SK-N-MC (cell line): ENCODE measurements around the gene SHISAL1.
A peak's percentile ranks its signal among the peaks of the same experiment; 100 is the strongest.

Source experiments
- DNase-seq: peaks from one replicate; pipeline ENCODE4 v3.0.0-alpha.2; 2011; ENCODE audit warnings: low read depth, low spot score
- H3K27ac ChIP-seq: fragments of 200-600 bp; sonication (generic); 2 replicates; pipeline ENCODE4 v1.5.1; 2016; ENCODE audit warnings: mixed run types
- H3K36me3 ChIP-seq: fragments of 200-600 bp; sonication (generic); 2 replicates; pipeline ENCODE4 v1.6.1; 2017; ENCODE audit warnings: antibody characterized with exemption, low read length, mixed read lengths; ENCODE audit not compliant: insufficient read depth
- H3K4me3 ChIP-seq: fragments of 200-600 bp; sonication (generic); 2 replicates; pipeline ENCODE4 v1.5.1; 2016
- H3K9ac ChIP-seq: fragments of 200-600 bp; sonication (generic); 2 replicates; pipeline ENCODE4 v1.8.0; 2017; ENCODE audit warnings: mixed run types, mixed read lengths; ENCODE audit not compliant: insufficient read length
- H3K9me3 ChIP-seq: fragments of 200-600 bp; sonication (generic); 2 replicates; pipeline ENCODE4 v1.6.1; 2017; ENCODE audit warnings: low read depth, mild to moderate bottlenecking, antibody characterized with exemption, low read length, moderate library complexity, mixed read lengths
- EZH2 ChIP-seq: fragments of 200-600 bp; sonication (generic); IDR thresholded peaks from one replicate; pipeline ENCODE4 v1.6.1; 2017; ENCODE audit warnings: antibody characterized with exemption
- FOXP2 ChIP-seq: optimal IDR thresholded peaks from 2 replicates; pipeline ENCODE3; 2011; ENCODE audit warnings: mild to moderate bottlenecking, moderate library complexity; ENCODE audit not compliant: insufficient read depth; ENCODE audit errors: extremely low read length, control extremely low read depth
- POLR2AphosphoS5 ChIP-seq: IDR thresholded peaks from 2 replicates; pipeline ENCODE4 v1.6.1; 2012; ENCODE audit warnings: mild to moderate bottlenecking, low read depth, low read length, borderline replicate concordance

Gene SHISAL1

GRCh38 chr22:44295406-44295805, 17.3 kb downstream of the SHISAL1 start:
- H3K36me3 ChIP-seq: no peaks in the 10 kb centered on the region
- no peak overlapping the region for H3K27ac ChIP-seq

DNA sequence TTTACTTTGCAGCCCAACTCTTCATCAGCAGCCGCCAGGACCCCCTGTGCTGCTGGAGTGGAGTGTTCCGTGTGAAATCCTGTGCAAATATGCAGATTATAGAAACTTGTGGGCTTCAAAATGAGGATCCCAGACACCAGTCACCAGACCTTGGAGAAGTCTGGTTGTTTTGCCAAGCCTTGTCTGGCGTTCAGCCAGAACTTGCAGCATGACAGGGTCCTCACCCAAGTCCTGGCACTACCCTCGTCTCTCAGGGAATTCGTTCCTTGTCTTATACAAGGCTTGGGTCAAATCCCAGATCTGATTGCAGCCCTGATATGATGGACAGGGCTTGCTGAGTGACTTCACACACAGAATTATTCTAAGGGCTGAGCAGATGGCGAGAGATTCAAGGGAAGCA, 18.9 kb downstream of the SHISAL1 start:
- H3K27ac ChIP-seq: no peak overlapping the region
- no peak overlapping the region for H3K9ac ChIP-seq
- DNase-seq: no peak
- no peaks in the 10 kb centered on the region for H3K36me3 ChIP-seq
- H3K9me3 ChIP-seq: no peaks in the 10 kb centered on the region
- no peak overlapping the region for H3K4me3 ChIP-seq
- TF ChIP-seq POLR2AphosphoS5 (no peak), FOXP2 (no peak), EZH2 (no peak)

More at GRCh38 chr22:44295406-44295805, 17.3 kb downstream of the SHISAL1 start:
- H3K9ac ChIP-seq: no peak overlapping the region
- DNase-seq: no peak
- TF ChIP-seq POLR2AphosphoS5 (no peak), EZH2 (no peak)
- H3K4me3 ChIP-seq: no peak overlapping the region
- no peaks in the 10 kb centered on the region for H3K9me3 ChIP-seq

DNA sequence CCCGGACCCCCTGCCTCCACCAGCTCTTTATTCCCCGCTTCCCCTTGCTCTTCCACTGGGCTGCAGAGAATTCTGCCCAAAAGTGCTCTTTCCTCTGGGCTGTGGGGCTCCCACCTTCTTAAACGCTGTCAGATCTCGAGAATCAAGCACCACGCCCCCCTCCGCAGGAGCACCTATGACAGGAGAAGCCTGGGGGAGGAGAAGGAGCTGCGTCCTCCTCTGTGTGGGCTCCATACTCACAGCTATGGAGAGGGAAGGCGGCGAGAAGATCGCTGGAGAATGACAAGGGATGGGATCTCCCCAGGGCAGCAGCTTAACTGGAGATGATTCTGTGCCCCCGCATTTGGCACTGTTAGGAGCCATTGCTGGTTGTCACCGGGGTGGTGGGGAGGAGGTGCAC, 19.7 kb downstream of the SHISAL1 start:
- Histone ChIP-seq H3K9ac (no peak overlapping the region), H3K36me3 (no peaks in the 10 kb centered on the region), H3K27ac (no peak overlapping the region), H3K9me3 (no peaks in the 10 kb centered on the region), H3K4me3 (no peak overlapping the region)
- no peak for DNase-seq
- TF ChIP-seq EZH2: no peak
- no peak for TF ChIP-seq POLR2AphosphoS5
- no peak for TF ChIP-seq FOXP2

GRCh38 chr22:44292521-44292920, 20.2 kb downstream of the SHISAL1 start:
- H3K36me3 ChIP-seq: no peaks in the 10 kb centered on the region
- H3K4me3 ChIP-seq: no peak overlapping the region
- no peak overlapping the region for H3K27ac ChIP-seq
- no peak overlapping the region for H3K9ac ChIP-seq
- no peak for TF ChIP-seq POLR2AphosphoS5
- TF ChIP-seq EZH2: no peak
- no peak for TF ChIP-seq FOXP2
- no peak for DNase-seq
- no peaks in the 10 kb centered on the region for H3K9me3 ChIP-seq

DNA sequence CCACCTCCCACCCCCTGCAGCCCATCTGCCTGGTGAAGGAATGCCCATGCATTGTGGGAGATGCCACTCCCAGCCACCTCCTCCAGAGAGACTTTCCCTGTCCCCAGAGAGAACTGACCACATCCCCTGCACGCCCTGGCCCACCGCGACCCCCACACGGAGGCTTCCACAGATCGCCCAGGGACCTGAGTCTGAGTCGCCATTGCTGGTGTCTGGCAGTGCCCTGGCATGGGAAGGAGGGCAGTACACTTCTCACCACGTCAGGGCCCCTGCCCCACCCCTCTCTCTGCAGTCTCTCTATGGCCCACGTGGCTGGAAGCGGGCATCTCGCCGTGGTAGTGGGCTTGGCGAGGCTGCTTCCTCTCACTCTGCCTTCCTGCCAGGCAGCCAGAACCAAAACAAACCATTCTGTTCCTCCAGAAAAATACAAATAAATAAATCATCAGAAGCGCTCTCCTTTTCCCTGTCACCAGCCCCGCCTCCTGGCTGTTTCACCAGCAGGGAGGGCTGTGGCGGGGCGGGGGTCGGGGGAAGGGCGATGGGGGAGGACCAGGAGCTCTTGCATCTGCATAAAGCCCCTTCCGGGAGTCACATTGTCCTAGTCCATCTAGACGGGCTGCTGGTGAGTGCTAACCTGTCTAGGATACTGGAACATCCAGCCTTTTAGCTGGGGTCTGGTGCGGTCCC, 20.9 kb downstream of the SHISAL1 start:
- H3K9me3 ChIP-seq: no peaks in the 10 kb centered on the region
- no peak for TF ChIP-seq EZH2
- H3K4me3 ChIP-seq: no peak overlapping the region
- DNase-seq: no peak
- no peak overlapping the region for H3K27ac ChIP-seq
- H3K9ac ChIP-seq: no peak overlapping the region
- H3K36me3 ChIP-seq: no peaks in the 10 kb centered on the region

GRCh38 chr22:44291265-44291664, 21.5 kb downstream of the SHISAL1 start:
- Histone ChIP-seq H3K9me3 (no peaks in the 10 kb centered on the region), H3K36me3 (no peaks in the 10 kb centered on the region), H3K27ac (no peak overlapping the region), H3K4me3 (no peak overlapping the region), H3K9ac (no peak overlapping the region)
- TF ChIP-seq EZH2 (no peak), POLR2AphosphoS5 (no peak), FOXP2 (no peak)
- DNase-seq: no peak

GRCh38 chr22:44289414-44290171, 23.2 kb downstream of the SHISAL1 start:
- Histone ChIP-seq H3K4me3 (no peak overlapping the region), H3K9me3 (no peaks in the 10 kb centered on the region), H3K36me3 (no peaks in the 10 kb centered on the region), H3K27ac (0 out of 2 replicates have a peak overlapping the region, but pooled peaks have one; percentile 25), H3K9ac (no peak overlapping the region)
- TF ChIP-seq EZH2: no peak
- no peak for TF ChIP-seq FOXP2
- no peak for TF ChIP-seq POLR2AphosphoS5
- DNase-seq: no peak

GRCh38 chr22:44288913-44289312, 23.8 kb downstream of the SHISAL1 start:
- H3K9ac ChIP-seq: no peak overlapping the region
- no peaks in the 10 kb centered on the region for H3K36me3 ChIP-seq
- H3K9me3 ChIP-seq: no peaks in the 10 kb centered on the region
- H3K27ac ChIP-seq: 0 out of 2 replicates have a peak overlapping the region, but pooled peaks have one; percentile 21
- H3K4me3 ChIP-seq: no peak overlapping the region
- TF ChIP-seq FOXP2 (no peak), POLR2AphosphoS5 (no peak), EZH2 (no peak)
- DNase-seq: no peak

GRCh38 chr22:44287741-44288140, 25.0 kb downstream of the SHISAL1 start:
- no peaks in the 10 kb centered on the region for H3K9me3 ChIP-seq
- H3K4me3 ChIP-seq: no peak overlapping the region
- H3K27ac ChIP-seq: no peak overlapping the region
- TF ChIP-seq POLR2AphosphoS5 (no peak), EZH2 (no peak), FOXP2 (no peak)
- H3K36me3 ChIP-seq: no peaks in the 10 kb centered on the region
- H3K9ac ChIP-seq: no peak overlapping the region
- no peak for DNase-seq
